Measurements from ENCODE around the gene FAM50B. TPM values are rescaled to one million over a fixed set of nuclear protein-coding genes. Genes with fewer than 3 reads are reported as not detected.
A peak's percentile ranks its signal among the peaks of the same experiment; 100 is the strongest.

The FAM50B gene
- total and polyA plus RNA-seq, 10 of the 15 experiments (the other 5 are each of a cell fraction or from before 2014, with no cell fraction given) = 0.58 to 10.2 (median 5.9) TPM

- no peak overlapping the region for H3K9ac ChIP-seq (ENCODE audit: control insufficient read depth, insufficient read depth, low read length)
- H2AFZ ChIP-seq (ENCODE audit: control insufficient read depth, low read depth, low read length) = no peak overlapping the region
- no peak overlapping the region for H3K4me2 ChIP-seq (ENCODE audit: control insufficient read depth, insufficient read depth)
- H4K20me1 ChIP-seq (ENCODE audit: control insufficient read depth, insufficient read depth) = no peaks in the 10 kb centered on the region
- H3K4me1 ChIP-seq (ENCODE audit: control insufficient read depth, insufficient read depth, low read length) = no peaks in the 10 kb centered on the region
- 0 out of 3 replicates have a peak, but pooled peaks have one; percentile 17 for ATAC-seq
- ChIA-PET CTCF (no interaction called here), POLR2A (no interaction called here), SMC1A (ENCODE audit: uncharacterized antibody, unreplicated experiment) (no interaction called here), RAD21 (ENCODE audit: unreplicated experiment) (interaction anchor here (0.6 kb wide), 1 partner anchor 116 kb away, joined by 3 read pairs; no protein-coding TSS in a partner anchor)
- no peaks in the 10 kb centered on the region for H3K79me2 ChIP-seq (ENCODE audit: control insufficient read depth, insufficient read depth, low read length)
- no peak overlapping the region for H3K4me3 ChIP-seq
- intact Hi-C loops (cut with micrococcal nuclease; ENCODE audit: unreplicated experiment) (no loop called here), in situ Hi-C loops (cut with MboI) (no loop called here)
- 36% methylated on average over 16 of the region's 16 CpGs for WGBS (ENCODE audit: insufficient coverage, insufficient replicate concordance, low lambda C conversion rate, missing lambda C conversion rate)
- H3K27ac ChIP-seq (ENCODE audit: control insufficient read depth, insufficient read depth) = no peak overlapping the region
- TF ChIP-seq ZBTB4 (CRISPR knock-in tag; IDR thresholded peaks at IDR 0.05) (no peak), IKZF1 (conservative IDR thresholded peaks at IDR 0.05) (no peak)
- 0 out of 4 replicates have a peak, but pooled peaks cover 0 to 3% of the 10 kb centered on the region in 2 experiments for H3K27me3 ChIP-seq (replicated peaks in 1 of 2; ENCODE audit: control insufficient read depth in 2 of 2, insufficient read depth in 2 of 2, low read length in 1 of 2)
- H3K36me3 ChIP-seq (ENCODE audit: control insufficient read depth in 2 of 2, insufficient read depth in 2 of 2, low read length in 1 of 2) = no peaks in the 10 kb centered on the region
- no peak for DNase-seq (ENCODE audit: low read depth, low spot score)
- no TSS peak for BruUV-seq (replicated peaks)
- no peaks in the 10 kb centered on the region; the same call in 2 of the 3 replicates for H3K9me3 ChIP-seq (replicated peaks; ENCODE audit: control insufficient read depth, insufficient read depth, low read length)
- no peak for FAIRE-seq
These were observed 20.7 kb downstream of the FAM50B start for GRCh38 chr6:3869632-3870527.

Data from GM12878 (cell line).